ENCODE results near the gene MEG3. TPM values are rescaled to one million over a fixed set of nuclear protein-coding genes. Genes with fewer than 3 reads are reported as not detected.

Gene MEG3
- total and polyA plus RNA-seq, 9 of the 15 experiments (the other 6 are each of a cell fraction or from before 2014, with no cell fraction given), result 0.10 to 5.3 (median 1.0) TPM; not detected in 1

DNA sequence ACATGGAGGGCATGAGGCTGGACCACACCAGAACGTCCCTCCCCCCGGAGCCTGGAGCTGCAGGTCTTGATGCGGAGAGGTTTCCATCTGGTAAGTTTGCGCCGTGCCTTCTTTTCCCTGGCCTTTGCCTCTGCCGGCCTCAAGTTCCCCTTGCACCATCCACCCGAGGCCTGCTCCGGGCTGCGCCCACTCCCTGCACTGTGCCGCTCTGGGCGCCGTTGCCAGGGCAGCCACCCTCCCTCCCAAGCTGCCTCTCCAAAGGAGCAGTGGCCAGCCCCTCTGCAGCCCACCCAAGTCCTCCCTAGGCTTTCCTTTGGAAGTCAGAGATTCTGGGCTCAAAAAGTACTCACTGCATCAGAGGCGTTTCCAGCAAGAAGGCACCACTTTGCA lies 46.2 kb upstream of the MEG3 start (continued):
- TF ChIP-seq, protein P1, sequence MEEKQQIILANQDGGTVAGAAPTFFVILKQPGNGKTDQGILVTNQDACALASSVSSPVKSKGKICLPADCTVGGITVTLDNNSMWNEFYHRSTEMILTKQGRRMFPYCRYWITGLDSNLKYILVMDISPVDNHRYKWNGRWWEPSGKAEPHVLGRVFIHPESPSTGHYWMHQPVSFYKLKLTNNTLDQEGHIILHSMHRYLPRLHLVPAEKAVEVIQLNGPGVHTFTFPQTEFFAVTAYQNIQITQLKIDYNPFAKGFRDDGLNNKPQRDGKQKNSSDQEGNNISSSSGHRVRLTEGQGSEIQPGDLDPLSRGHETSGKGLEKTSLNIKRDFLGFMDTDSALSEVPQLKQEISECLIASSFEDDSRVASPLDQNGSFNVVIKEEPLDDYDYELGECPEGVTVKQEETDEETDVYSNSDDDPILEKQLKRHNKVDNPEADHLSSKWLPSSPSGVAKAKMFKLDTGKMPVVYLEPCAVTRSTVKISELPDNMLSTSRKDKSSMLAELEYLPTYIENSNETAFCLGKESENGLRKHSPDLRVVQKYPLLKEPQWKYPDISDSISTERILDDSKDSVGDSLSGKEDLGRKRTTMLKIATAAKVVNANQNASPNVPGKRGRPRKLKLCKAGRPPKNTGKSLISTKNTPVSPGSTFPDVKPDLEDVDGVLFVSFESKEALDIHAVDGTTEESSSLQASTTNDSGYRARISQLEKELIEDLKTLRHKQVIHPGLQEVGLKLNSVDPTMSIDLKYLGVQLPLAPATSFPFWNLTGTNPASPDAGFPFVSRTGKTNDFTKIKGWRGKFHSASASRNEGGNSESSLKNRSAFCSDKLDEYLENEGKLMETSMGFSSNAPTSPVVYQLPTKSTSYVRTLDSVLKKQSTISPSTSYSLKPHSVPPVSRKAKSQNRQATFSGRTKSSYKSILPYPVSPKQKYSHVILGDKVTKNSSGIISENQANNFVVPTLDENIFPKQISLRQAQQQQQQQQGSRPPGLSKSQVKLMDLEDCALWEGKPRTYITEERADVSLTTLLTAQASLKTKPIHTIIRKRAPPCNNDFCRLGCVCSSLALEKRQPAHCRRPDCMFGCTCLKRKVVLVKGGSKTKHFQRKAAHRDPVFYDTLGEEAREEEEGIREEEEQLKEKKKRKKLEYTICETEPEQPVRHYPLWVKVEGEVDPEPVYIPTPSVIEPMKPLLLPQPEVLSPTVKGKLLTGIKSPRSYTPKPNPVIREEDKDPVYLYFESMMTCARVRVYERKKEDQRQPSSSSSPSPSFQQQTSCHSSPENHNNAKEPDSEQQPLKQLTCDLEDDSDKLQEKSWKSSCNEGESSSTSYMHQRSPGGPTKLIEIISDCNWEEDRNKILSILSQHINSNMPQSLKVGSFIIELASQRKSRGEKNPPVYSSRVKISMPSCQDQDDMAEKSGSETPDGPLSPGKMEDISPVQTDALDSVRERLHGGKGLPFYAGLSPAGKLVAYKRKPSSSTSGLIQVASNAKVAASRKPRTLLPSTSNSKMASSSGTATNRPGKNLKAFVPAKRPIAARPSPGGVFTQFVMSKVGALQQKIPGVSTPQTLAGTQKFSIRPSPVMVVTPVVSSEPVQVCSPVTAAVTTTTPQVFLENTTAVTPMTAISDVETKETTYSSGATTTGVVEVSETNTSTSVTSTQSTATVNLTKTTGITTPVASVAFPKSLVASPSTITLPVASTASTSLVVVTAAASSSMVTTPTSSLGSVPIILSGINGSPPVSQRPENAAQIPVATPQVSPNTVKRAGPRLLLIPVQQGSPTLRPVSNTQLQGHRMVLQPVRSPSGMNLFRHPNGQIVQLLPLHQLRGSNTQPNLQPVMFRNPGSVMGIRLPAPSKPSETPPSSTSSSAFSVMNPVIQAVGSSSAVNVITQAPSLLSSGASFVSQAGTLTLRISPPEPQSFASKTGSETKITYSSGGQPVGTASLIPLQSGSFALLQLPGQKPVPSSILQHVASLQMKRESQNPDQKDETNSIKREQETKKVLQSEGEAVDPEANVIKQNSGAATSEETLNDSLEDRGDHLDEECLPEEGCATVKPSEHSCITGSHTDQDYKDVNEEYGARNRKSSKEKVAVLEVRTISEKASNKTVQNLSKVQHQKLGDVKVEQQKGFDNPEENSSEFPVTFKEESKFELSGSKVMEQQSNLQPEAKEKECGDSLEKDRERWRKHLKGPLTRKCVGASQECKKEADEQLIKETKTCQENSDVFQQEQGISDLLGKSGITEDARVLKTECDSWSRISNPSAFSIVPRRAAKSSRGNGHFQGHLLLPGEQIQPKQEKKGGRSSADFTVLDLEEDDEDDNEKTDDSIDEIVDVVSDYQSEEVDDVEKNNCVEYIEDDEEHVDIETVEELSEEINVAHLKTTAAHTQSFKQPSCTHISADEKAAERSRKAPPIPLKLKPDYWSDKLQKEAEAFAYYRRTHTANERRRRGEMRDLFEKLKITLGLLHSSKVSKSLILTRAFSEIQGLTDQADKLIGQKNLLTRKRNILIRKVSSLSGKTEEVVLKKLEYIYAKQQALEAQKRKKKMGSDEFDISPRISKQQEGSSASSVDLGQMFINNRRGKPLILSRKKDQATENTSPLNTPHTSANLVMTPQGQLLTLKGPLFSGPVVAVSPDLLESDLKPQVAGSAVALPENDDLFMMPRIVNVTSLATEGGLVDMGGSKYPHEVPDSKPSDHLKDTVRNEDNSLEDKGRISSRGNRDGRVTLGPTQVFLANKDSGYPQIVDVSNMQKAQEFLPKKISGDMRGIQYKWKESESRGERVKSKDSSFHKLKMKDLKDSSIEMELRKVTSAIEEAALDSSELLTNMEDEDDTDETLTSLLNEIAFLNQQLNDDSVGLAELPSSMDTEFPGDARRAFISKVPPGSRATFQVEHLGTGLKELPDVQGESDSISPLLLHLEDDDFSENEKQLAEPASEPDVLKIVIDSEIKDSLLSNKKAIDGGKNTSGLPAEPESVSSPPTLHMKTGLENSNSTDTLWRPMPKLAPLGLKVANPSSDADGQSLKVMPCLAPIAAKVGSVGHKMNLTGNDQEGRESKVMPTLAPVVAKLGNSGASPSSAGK (IDR thresholded peaks at IDR 0.05), result no peak
- no peak for TF ChIP-seq NFYB (IDR thresholded peaks at IDR 0.05; ENCODE audit: extremely low read depth, insufficient read length)
- no peak for TF ChIP-seq MYNN (IDR thresholded peaks at IDR 0.05)
- no peak for TF ChIP-seq MYNN (CRISPR knock-in tag; IDR thresholded peaks at IDR 0.05)
- TF ChIP-seq MED1 (CRISPR knock-in tag; IDR thresholded peaks at IDR 0.05; ENCODE audit: borderline replicate concordance), result no peak
- TF ChIP-seq, protein P2, sequence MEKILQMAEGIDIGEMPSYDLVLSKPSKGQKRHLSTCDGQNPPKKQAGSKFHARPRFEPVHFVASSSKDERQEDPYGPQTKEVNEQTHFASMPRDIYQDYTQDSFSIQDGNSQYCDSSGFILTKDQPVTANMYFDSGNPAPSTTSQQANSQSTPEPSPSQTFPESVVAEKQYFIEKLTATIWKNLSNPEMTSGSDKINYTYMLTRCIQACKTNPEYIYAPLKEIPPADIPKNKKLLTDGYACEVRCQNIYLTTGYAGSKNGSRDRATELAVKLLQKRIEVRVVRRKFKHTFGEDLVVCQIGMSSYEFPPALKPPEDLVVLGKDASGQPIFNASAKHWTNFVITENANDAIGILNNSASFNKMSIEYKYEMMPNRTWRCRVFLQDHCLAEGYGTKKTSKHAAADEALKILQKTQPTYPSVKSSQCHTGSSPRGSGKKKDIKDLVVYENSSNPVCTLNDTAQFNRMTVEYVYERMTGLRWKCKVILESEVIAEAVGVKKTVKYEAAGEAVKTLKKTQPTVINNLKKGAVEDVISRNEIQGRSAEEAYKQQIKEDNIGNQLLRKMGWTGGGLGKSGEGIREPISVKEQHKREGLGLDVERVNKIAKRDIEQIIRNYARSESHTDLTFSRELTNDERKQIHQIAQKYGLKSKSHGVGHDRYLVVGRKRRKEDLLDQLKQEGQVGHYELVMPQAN (IDR thresholded peaks at IDR 0.05; ENCODE audit: borderline replicate concordance), result no peak
- no peak for TF ChIP-seq GTF2E2 (tag; IDR thresholded peaks at IDR 0.05)
- TF ChIP-seq MCM7 (IDR thresholded peaks at IDR 0.05), result no peak

Measured in K562 (cell line).